ENCODE data around the gene TES. TPM values are rescaled to one million over a fixed set of nuclear protein-coding genes. Genes with fewer than 3 reads are reported as not detected.
A peak's percentile ranks its signal among the peaks of the same experiment; 100 is the strongest.

TES gene
- total RNA-seq, 1 experiment from 2014 or later = 28.2 TPM

- no peaks in the 10 kb centered on the region for H3K27me3 ChIP-seq (ENCODE audit: insufficient read depth, low read length)
- H2AK5ac ChIP-seq (ENCODE audit: insufficient read length, low read length) = no peak overlapping the region
- H3K4me3 Mint-ChIP-seq = no peak overlapping the region
- no peak overlapping the region for H2BK5ac ChIP-seq (ENCODE audit: insufficient read length, low read length)
- H3T11ph ChIP-seq (ENCODE audit: low read length) = no peak overlapping the region
- no peak overlapping the region for H2BK20ac ChIP-seq (ENCODE audit: low read depth, low read length, poor library complexity, severe bottlenecking)
- no peak overlapping the region for H3K4ac ChIP-seq (ENCODE audit: low read depth, low read length)
- no peak overlapping the region for H3K27ac ChIP-seq (ENCODE audit: insufficient read length, low read depth, low read length)
- H4K91ac ChIP-seq (ENCODE audit: insufficient read length, low read depth, low read length) = no peak overlapping the region
- no peaks in the 10 kb centered on the region for H3K9me3 ChIP-seq (ENCODE audit: control insufficient read depth, low read depth, low read length)
- no peak overlapping the region for H2BK15ac ChIP-seq (ENCODE audit: low read depth, low read length)
- no peak overlapping the region for H3K23ac ChIP-seq (ENCODE audit: insufficient read length, low read depth, low read length)
- H3K56ac ChIP-seq (ENCODE audit: insufficient read length, low read depth, low read length) = no peak overlapping the region
- H3K14ac ChIP-seq (ENCODE audit: insufficient read depth, low read length) = no peak overlapping the region
- H2BK120ac ChIP-seq (ENCODE audit: low read depth, low read length, poor library complexity, severe bottlenecking) = no peak overlapping the region
- no peak overlapping the region for H2BK12ac ChIP-seq (ENCODE audit: insufficient read length, low read depth, low read length)
- no peaks in the 10 kb centered on the region for H3K27me3 Mint-ChIP-seq (ENCODE audit: low read depth)
- no peaks in the 10 kb centered on the region for H3K36me3 Mint-ChIP-seq (ENCODE audit: insufficient read depth in 1 of 3, low read depth in 3 of 3)
- TF ChIP-seq CTCF (conservative IDR thresholded peaks at IDR 0.05) = no peak
- no peak overlapping the region for H4K5ac ChIP-seq (ENCODE audit: insufficient read length, low read depth, low read length)
- peaks cover 7 to 10% of the 10 kb centered on the region in 2 experiments; a peak in 4 of 5 replicates for H3K9me3 Mint-ChIP-seq
- H3K4me1 ChIP-seq (ENCODE audit: insufficient read depth, low read length) = no peaks in the 10 kb centered on the region
- H3K4me1 Mint-ChIP-seq = peaks cover 0 to 6% of the 10 kb centered on the region in 2 experiments; a peak in 2 of 4 replicates
- H4K8ac ChIP-seq (replicated peaks; ENCODE audit: insufficient read length, low read depth, low read length) = no peak overlapping the region
- no peak for DNase-seq
- no peak overlapping the region for H3K4me2 ChIP-seq (ENCODE audit: insufficient read depth, insufficient read length, low read length)
- no peak overlapping the region for H2AFZ ChIP-seq (ENCODE audit: low read length)
- H4K20me1 ChIP-seq (ENCODE audit: control insufficient read depth, insufficient read depth, insufficient read length) = no peaks in the 10 kb centered on the region
- H3K18ac ChIP-seq (ENCODE audit: insufficient read length, low read depth, low read length) = no peak overlapping the region
- H3K23me2 ChIP-seq (ENCODE audit: insufficient read length, low read depth, low read length, poor library complexity, severe bottlenecking) = no peaks in the 10 kb centered on the region
- H3K79me2 ChIP-seq (ENCODE audit: insufficient read depth, low read length) = no peaks in the 10 kb centered on the region
- no peak overlapping the region for H3K9ac ChIP-seq (ENCODE audit: extremely low read depth, insufficient read length, low read length)
- peak overlapping the region in 1 of 3 experiments; percentile 88; a peak in 1 of 7 replicates for H3K27ac Mint-ChIP-seq
- no CpG with 5 or more reads among the region's 1 CpG for WGBS (ENCODE audit: extremely low coverage, insufficient read length, low lambda C conversion rate)
- no peaks in the 10 kb centered on the region for H3K79me1 ChIP-seq (ENCODE audit: insufficient read depth, low read depth, low read length, poor library complexity, severe bottlenecking)
Observed at GRCh38 chr7:116291937-116292336, 81.6 kb downstream of the TES start.
